GM18907 (cell line): ENCODE data around the gene STX8.
"Not testable (repeated sequence)": the region's sequence is repeated elsewhere in the genome, so short reads cannot be mapped to it uniquely, and the experiment has no call there.

Experiments used
- ATAC-seq: cut with Tn5 transposase; IDR thresholded peaks from one replicate; pipeline ENCODE4 v1.9.1; 2021; ENCODE audit warnings: mild to moderate bottlenecking, moderate library complexity; ENCODE audit not compliant: unreplicated experiment

STX8 gene

DNA sequence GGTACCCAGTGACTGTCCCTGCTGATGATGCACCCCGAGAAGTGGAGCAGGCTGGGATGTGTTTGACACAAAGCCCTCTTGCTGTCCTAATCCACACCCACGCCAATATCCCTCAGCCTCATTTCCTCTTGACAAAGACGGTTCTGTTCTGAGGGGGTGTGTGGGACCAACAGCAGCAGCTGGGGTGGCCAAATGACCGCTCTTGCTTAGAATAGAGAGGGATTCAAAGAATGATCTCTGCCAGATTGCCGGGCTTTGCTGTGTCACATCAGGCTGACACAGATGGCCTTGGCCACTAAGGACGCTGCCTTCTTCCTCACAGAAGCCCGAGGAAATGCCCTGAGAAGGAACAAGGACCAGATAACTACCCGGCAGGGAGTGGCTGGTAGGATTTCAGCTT lies 303.6 kb downstream of the STX8 start:
- ATAC-seq = no peak

DNA sequence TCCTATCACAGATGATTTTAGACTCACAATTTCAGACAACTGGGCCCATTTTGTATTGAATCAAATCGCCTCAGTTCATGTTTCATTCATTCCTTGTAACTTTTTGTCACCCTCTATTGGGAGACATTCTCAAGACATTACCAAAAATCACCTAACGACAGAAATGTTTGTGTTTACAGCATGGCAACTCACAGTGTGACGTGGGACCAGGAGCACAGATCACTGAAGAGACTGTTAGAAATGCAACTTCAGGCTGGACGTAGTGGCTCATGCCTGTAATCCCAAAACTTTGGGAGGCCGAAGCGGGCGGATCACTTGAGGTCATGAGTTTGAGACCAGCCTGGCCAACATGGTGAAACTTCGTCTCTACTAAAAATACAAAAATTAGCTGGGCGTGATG lies 304.7 kb downstream of the STX8 start:
- no peak for ATAC-seq

DNA sequence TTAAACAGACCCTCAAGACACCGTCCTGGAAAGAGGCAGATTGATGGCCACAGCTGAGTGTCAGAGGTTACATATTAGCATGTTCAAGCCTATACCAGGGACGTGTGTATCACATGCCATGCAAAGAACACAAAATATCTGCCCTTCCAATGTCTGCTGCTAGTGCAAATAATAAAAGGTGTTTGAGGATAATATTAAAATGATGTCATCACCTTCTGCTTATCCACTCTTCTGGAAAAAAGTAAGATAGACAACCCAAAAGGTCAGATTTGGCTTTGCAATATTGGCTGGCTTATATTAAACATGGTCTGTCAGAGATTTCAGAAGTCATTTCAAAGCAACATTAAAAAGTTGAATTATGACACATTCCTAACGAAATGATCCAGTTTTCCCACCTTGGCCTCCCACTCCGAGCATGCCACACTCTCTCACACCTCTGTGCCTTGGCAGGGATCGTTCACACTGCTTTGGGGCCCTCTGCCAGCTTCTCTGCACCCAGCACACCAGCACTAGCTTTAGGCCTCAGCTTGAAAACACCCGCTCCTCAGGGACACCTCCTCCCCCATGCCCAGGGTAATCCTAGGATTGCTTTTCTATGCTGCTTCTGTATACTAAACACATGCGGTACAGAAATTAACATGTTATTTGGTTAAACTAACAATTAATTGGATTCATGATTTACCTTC lies 306.1 kb downstream of the STX8 start:
- ATAC-seq = no peak

DNA sequence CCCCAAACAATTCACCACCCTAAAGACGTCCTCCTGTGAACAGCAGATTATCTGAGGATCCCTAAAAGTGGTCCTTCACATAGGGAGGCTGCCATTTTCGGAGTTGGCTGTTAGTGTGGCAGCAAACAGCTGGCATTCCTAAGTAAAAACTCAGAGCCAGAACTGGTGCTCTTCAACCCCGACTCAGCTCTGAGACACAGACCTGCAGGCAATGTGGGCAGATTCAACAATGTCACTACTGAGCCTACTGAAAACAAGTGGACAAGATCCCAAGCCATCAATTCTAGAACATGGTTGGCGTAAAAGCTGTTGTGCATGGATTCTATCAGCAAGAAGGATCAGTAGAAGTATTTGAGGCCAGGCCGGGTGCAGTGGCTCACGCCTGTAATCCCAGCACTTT lies 307.1 kb downstream of the STX8 start:
- no peak for ATAC-seq

DNA sequence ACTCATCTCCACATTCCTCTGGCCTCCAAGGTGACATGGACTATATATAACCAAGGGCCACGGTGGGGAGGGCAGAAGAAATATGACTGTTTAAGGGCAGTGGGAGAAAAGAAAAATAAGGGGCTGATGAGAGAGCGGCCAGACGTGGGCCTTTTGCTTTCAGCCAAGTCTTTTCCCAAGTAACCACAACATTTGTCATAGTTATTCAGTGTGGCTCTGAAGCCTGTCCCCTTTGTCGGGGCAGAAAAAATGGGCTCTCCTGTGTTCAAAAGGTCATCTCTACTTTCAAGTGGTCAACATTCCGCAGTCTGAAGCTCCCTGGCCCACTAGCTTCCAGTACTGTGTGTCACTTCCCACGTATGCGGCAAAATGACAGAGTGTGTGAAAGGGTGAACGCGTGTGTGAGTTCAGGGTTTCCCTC lies 308.9 kb downstream of the STX8 start:
- no peak for ATAC-seq

DNA sequence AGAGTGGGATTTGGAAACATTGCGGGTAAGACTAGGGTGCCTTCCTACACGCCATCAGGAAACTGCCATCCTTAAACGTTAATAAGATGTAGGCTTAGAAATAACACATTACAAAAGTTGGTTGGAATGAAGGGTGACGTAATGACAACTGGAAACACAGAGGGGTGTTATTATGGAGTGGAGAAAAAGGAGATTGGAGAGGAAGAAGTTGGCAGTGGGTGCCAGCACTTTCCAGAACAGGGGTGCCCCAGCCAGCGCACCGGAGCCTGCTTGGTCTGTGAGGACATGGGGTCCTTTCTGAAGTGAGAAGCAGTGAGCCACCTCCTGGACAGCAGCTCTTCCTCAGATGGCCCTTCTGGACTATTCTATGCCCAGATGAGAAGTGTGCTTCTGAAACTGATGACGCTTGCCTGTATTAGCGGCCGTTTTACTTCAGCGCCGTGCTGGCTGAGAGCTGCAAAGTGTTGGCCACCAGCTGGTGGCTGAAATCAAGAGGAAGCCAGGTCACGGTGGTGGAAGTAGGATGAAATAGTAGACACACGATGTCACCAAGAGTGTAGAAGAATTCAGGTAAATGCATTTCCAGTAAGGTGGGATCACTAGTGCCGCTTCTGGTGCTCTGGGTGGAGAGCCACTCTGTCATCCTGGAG lies 309.5 kb downstream of the STX8 start:
- ATAC-seq = no peak

DNA sequence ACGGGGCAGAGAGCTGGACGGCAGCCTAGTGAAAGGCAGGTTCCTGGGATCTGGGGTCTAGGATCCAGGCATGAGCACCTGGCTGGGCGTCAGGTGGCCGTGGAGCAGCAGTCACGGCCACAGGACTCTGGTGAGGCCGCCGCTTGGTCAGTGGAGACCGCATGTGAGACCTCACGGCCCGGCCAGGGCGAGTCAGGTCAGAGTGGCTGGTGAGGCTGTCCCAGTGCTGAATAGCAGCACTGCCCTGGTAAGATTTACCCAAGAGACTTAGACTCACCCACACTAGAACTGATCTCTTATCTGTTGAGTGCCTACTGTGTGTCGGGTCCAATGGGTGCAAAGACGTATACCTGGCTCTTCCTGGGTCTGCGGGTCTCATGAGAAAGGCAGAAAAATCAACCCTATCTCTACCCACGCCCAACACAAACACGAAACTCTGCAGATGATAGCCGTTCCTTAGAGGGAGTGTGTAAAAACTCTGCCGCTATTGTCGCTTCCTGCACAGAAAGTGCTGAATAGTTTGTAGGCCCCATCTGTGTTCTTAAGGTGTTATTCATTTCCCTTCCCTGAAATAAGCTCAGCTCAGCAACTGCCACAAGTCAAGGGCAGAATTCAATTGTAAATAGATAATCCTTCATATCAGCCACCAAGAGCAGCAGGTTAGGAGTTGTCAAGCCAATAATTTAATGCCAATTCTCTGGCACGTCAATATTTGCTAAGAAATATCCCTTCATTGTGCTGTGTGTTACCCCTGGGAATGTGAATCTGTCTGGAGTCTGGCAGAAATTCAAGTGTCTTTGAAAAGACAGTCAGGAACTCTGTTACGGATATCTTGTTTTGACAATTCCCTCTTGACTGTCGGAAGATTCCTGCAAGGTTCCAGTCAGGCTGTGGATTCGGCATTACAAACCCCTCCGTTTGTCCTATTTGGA lies 314.3 kb downstream of the STX8 start:
- no peak for ATAC-seq

DNA sequence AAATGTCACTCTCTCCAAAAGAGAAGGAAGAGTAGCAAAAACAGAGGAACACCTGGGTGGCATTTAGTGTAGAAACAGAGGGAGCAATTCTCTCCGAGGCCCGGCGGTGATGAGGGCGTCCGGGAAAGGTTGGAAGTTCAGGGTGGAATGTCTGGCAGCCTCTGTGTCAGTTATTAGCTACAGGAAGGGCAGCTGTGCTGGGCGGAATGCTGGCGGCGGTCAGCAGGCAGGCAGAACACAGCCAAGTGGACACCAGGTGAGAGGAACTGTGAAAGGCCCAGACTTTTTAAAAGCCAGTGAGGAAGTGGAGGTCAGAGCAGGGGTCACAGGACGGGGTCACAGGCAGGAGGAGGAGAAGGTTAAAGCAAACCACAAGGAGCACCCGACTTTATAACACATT lies 316.2 kb downstream of the STX8 start:
- no peak for ATAC-seq

DNA sequence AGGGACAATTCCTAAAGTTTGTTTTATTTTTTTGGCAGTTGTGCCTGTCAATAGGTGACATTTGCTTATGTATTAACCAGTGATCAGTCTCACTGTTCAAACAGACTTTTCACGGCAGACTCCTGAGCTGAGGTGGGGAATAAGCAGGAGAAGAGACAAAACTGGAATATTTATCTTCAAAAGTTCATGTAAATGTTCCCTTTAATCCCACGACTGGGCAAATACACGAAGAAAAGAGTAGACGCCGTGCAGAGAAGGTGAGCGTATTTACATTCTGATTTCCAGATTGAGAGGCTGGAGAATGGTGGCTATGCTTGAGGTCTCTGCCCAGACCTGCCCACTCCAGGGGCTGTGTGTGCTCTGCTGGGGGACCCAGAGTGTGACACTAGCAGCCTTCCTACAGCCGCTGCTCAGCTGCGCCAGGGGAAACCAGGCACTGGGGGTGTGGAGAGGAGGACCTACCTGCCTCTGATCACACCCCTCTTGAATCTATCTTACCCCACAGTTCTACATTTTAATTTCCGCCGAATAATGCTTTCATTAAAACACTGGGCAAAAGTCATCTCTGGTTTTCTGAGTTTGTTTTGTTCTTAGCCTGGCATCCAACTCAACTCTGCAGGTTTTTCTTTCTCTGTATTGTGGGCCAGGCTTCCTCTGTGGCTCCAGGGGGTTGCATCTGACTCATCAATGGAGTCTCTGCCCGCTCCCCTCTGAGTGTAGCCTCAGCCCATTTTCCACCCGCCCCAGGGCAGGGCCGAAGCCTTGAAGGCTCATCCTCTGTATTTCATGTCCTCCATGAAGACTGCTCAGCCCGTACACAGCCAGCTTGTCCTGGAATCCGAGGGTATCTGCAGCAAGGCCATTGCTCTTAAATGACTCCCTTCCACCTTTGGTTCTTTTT lies 317.3 kb downstream of the STX8 start:
- no peak for ATAC-seq

DNA sequence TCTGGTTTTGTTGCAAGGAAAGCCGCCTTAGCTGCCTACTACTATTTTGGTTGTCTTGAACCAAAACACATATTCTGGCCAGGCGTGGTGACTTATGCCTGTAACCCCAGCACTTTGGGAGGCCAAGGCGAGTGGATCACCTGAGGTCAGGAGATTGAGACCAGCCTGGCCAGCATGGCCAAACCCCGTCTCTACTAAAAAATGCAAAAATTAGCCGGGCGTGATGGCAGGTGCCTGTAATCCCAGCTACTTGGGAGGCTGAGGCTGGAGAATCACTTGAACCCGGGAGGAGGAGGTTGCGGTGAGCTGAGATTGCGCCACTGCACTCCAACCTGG lies 318.0 kb downstream of the STX8 start:
- ATAC-seq = not testable (repeated sequence)

DNA sequence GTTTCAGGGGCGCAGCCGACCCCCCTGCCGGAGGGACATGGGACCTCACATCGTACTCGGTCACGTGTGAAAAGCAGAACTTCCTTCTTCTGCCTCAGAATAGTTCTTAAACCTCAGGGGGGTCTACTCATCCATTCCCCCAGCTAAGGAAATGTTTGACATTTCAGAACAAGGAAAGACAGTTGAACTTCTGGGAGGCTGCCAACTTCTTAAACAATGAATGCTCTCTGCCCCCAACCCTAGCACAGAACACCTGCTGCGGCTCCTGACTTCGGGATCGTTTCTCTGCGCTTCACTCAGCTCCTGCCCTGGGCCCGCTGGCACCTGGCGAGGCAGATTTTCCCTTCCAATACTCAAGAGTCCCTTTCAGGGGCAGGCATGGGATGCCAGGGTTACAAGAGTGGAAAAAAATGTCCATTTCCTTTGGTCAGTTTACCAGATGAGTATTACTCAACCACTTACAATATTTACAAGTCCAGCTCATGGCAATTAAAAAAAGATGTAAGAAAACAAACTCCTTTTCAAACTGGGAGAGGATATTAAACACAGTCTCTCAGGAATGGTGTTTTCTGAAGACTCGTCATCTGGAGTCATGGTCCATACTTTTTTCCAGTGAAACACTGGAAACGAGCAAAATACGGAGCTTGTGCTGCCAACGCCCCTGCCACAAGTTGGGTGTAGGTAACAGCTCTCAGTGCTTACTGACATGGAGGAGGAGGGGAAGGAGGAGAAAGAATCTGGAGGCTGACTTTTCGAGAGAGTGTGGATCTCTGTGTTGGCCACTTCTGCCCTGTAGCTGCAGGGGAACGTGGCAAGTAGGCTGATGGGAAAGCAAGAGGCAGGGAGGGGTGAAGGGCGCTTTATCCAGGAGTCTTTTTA lies 318.6 kb downstream of the STX8 start:
- no peak for ATAC-seq

DNA sequence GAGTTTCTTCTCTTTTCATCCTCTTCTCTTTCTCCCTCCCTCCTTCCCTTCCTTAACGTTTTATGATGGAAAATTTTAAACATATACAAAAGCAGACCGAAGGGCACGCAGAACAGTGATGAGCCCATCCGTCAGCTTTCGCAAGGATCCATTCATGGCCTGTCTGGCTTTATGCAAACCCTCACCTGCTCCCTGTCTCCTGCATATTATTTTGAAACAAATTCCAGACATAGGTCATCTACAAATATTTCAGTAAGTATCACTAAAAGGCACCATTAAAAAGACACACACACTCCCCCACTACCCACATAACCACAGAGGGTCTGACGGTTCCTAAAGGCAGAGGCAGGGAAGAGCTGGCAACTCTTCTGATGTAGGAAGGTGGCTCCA lies 319.3 kb downstream of the STX8 start:
- ATAC-seq = no peak

DNA sequence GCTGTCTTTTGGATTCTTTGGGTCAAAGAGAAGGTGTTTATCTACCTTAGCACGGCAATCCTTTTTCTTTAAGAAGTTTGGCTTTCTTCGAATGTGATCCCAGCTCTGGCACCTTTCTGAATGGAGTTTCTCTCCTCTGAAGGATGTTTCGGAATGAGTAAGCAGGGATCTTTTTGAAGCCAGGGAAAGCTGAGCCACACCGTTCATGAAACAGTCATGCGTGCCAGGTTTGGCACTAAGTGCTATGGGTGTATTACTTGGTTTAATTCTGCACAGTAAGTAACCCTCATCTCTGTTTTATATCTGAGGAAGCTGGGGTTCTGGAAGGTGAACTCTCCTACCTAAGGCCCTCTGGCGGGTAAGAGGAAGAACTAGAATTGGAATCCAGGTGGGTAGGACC lies 319.8 kb downstream of the STX8 start:
- ATAC-seq = no peak

DNA sequence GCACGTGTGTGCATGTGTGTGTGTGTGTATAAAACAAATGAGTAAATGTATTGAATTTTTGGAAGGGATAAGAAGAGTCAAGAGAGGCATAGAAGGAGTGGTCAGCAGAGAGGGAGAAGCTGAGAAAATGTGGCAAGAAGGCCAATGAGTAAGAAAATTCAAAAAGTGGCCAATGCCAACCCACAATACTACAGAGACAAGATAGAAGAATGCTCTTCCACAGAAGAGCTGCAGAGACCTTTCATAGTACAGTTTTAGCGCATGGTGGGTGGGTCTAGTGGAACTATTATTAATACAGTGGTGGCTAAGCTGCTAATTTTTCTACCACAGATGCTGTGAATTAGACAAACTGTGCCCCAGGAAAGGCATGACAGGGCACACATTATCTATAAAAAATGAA lies 320.8 kb downstream of the STX8 start:
- ATAC-seq = no peak

DNA sequence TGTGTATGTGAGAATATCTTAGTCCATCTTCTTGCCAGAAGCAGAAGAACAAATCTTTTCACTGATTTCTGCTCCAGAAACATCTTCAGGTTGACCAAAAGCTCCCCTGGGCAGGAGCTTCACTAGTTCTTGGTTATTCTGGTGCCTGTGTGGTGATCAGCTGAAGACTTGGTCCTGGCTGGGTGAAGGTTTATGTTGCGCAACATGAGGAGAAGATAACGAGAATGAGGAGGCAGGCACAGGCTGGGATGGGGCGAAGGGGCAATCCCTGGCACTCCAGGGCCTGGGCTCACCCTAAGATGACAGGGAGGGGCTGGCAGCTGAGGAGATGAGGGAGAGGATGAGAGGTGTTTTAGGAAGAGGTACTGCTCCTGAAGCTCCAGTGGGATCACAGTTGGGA lies 322.3 kb downstream of the STX8 start:
- ATAC-seq = no peak

DNA sequence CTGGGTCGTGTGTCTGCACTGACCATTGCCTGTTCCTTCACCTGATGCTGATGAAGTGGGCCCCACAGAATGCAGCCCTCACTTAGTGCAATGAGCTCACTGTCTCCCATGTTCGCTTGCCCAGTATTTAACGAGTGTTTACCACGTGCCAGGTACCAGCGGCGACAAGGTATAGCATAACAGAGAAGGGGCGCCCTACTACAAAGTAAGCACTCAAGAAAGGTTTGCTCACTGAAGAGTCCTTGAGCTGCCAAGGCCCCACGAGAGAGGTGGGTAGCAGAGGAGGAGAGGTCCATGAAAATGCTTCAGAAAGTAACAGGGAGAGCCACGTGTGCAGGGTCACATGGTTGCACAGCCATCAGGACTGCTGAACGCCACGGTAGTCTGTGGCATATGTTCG lies 324.3 kb downstream of the STX8 start:
- no peak for ATAC-seq

DNA sequence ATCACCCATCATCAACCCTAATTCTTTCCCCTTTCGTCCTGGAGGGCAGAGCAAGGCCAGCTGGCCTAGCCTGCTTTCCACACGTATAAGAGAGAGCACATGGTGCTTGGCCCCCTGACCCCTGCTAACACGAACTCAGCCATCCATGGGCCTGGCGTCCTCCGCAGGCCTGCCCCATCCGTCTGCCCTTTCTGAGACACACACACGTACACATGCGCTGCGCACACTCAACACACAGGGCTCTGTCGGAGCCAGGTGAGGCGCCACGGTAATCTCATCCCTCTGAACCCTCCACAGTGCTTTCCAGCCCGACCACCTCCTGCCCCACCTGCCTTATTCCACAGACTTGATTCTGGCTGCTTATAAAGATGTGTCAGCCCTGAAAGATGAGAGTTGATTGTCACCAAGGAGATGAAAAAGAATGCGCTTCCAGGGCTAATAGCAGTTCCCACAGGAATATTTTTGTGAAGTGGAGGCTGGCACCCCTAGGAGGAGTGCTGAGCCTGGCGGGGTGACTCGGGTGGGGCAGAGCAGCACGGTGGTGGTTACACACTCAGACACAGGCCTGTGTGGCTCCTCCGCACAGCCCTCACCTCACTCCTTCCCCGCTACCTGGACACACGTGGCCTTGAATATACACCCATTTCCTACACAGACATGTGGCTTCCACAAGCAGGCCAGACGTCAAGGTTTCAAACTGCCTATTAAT lies 326.2 kb downstream of the STX8 start:
- ATAC-seq = no peak

DNA sequence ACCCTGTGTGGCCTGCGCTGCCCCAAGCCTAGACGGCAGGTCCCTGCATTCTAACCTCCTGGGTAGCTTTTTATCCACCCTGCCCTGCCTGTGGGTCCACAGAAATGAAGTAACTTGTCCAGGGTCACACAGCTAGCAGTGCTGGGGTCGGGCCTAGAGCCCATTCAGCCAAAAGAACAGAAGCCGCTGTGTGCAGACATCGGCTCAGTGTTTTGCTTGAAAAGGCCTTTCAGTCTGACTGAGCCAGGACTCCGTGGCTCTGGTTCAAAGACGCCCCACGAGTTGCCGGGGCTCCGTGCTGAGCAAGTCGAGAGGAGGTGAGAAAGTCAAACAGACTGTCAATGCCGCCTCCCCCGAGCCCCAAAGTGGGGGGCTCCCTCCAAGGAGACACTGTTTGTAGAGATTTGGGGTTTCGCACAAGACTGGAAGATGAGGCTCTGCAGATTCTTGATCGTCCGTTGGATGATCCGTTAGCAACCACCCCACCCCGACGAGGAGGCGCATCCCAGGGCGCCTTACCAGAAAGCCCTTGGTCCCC lies 328.1 kb downstream of the STX8 start:
- ATAC-seq = no peak
